ENCODE results near the gene ANKRD35. TPM values are rescaled to one million over a fixed set of nuclear protein-coding genes. Genes with fewer than 3 reads are reported as not detected.

The ANKRD35 gene
- total RNA-seq, 1 experiment from 2014 or later: 0.34 TPM

GRCh38 chr1:145855426-145855948, 30.2 kb downstream of the ANKRD35 start:
- intact Hi-C loops (cut with micrococcal nuclease; ENCODE audit: unreplicated experiment): no loop called here

GRCh38 chr1:145849356-145850160, 36.1 kb downstream of the ANKRD35 start:
- POLR2A ChIA-PET: interaction anchor here (1.6 kb wide), 1 partner anchor 10 kb away, joined by 6 read pairs; no protein-coding TSS in a partner anchor
- H3K27me3 ChIP-seq (replicated peaks; ENCODE audit: control insufficient read depth, insufficient read depth, low read length): no peaks in the 10 kb centered on the region
- intact Hi-C loops (cut with micrococcal nuclease; ENCODE audit: unreplicated experiment): no loop called here
- H3K27ac Mint-ChIP-seq (ENCODE audit: unreplicated experiment): no peak overlapping the region
- BruUV-seq (replicated peaks): no TSS peak
- DNase-seq: no peak
- H3K4me3 Mint-ChIP-seq (ENCODE audit: unreplicated experiment): no peak overlapping the region
- H3K36me3 Mint-ChIP-seq (ENCODE audit: insufficient read depth, unreplicated experiment): peaks cover 29% of the 10 kb centered on the region
- H3K36me3 ChIP-seq (ENCODE audit: control insufficient read depth, insufficient read depth, low read length): peaks cover 2% of the 10 kb centered on the region
- CTCF ChIA-PET: interaction anchor here (6.5 kb wide), 1 partner anchor 8 kb away, joined by 136 read pairs; the partner anchor contains the start of gene PIAS3
- H3K9me3 Mint-ChIP-seq (ENCODE audit: unreplicated experiment): no peaks in the 10 kb centered on the region
- H3K9me3 ChIP-seq: no peaks in the 10 kb centered on the region
- peaks cover 7% of the 10 kb centered on the region for H3K4me1 ChIP-seq
- no peak overlapping the region for H3K4me3 ChIP-seq (ENCODE audit: low read depth, low read length)
- H3K27me3 Mint-ChIP-seq (ENCODE audit: insufficient read depth, unreplicated experiment): no peaks in the 10 kb centered on the region
- TF ChIP-seq CTCF (IDR thresholded peaks at IDR 0.05; ENCODE audit: insufficient read depth in 1 of 2, low read depth in 1 of 2, low read length in 1 of 2, severe bottlenecking in 1 of 2, unreplicated experiment in 1 of 2): peak; percentile 16 to 30
- no peaks in the 10 kb centered on the region for H3K4me1 Mint-ChIP-seq (ENCODE audit: low read depth, unreplicated experiment)

More at GRCh38 chr1:145855426-145855948, 30.2 kb downstream of the ANKRD35 start:
- Histone ChIP-seq H3K9me3 (no peaks in the 10 kb centered on the region), H3K36me3 (ENCODE audit: control insufficient read depth, insufficient read depth, low read length) (peaks cover 3% of the 10 kb centered on the region), H3K27me3 (replicated peaks; ENCODE audit: control insufficient read depth, insufficient read depth, low read length) (no peaks in the 10 kb centered on the region), H3K4me3 (ENCODE audit: low read depth, low read length) (no peak overlapping the region), H3K4me1 (peaks cover 3% of the 10 kb centered on the region; the same call in 1 of the 2 replicates)
- no peak overlapping the region for H3K27ac Mint-ChIP-seq (ENCODE audit: unreplicated experiment)
- no peak for DNase-seq
- no peaks in the 10 kb centered on the region for H3K9me3 Mint-ChIP-seq (ENCODE audit: unreplicated experiment)
- BruUV-seq (replicated peaks): TSS peak; percentile 3
- peaks cover 7% of the 10 kb centered on the region for H3K4me1 Mint-ChIP-seq (ENCODE audit: low read depth, unreplicated experiment)
- CTCF ChIA-PET: no interaction called here
- H3K4me3 Mint-ChIP-seq (ENCODE audit: unreplicated experiment): no peak overlapping the region
- peaks cover 31% of the 10 kb centered on the region for H3K36me3 Mint-ChIP-seq (ENCODE audit: insufficient read depth, unreplicated experiment)
- POLR2A ChIA-PET: no interaction called here
- TF ChIP-seq CTCF (IDR thresholded peaks at IDR 0.05; ENCODE audit: insufficient read depth in 1 of 2, low read depth in 1 of 2, low read length in 1 of 2, severe bottlenecking in 1 of 2, unreplicated experiment in 1 of 2): no peak
- no peaks in the 10 kb centered on the region for H3K27me3 Mint-ChIP-seq (ENCODE audit: insufficient read depth, unreplicated experiment)

- BruUV-seq (replicated peaks): no TSS peak
- no peak overlapping the region for H3K4me3 ChIP-seq (ENCODE audit: low read depth, low read length)
- no peak for DNase-seq
- H3K4me3 Mint-ChIP-seq (ENCODE audit: unreplicated experiment): no peak overlapping the region
- no peaks in the 10 kb centered on the region for H3K9me3 ChIP-seq
- ChIA-PET CTCF (interaction anchor here (0.6 to 6.5 kb wide), 4 partner anchors 10 to 44 kb away, joined by 3 to 136 read pairs (median 4); partner anchors contain the start of gene PIAS3), POLR2A (interaction anchor here (4.0 kb wide), 1 partner anchor 11 kb away, joined by 30 read pairs; the partner anchor contains the start of gene PIAS3)
- H3K36me3 Mint-ChIP-seq (ENCODE audit: insufficient read depth, unreplicated experiment): peaks cover 20% of the 10 kb centered on the region
- intact Hi-C loops (cut with micrococcal nuclease; ENCODE audit: unreplicated experiment): no loop called here
- H3K27me3 Mint-ChIP-seq (ENCODE audit: insufficient read depth, unreplicated experiment): no peaks in the 10 kb centered on the region
- H3K9me3 Mint-ChIP-seq (ENCODE audit: unreplicated experiment): no peaks in the 10 kb centered on the region
- H3K4me1 Mint-ChIP-seq (ENCODE audit: low read depth, unreplicated experiment): no peaks in the 10 kb centered on the region
- peaks cover 7% of the 10 kb centered on the region for H3K4me1 ChIP-seq
- H3K27me3 ChIP-seq (replicated peaks; ENCODE audit: control insufficient read depth, insufficient read depth, low read length): no peaks in the 10 kb centered on the region
- TF ChIP-seq CTCF (IDR thresholded peaks at IDR 0.05; ENCODE audit: insufficient read depth in 1 of 2, low read depth in 1 of 2, low read length in 1 of 2, severe bottlenecking in 1 of 2, unreplicated experiment in 1 of 2): no peak
- peaks cover 2% of the 10 kb centered on the region for H3K36me3 ChIP-seq (ENCODE audit: control insufficient read depth, insufficient read depth, low read length)
- H3K27ac Mint-ChIP-seq (ENCODE audit: unreplicated experiment): no peak overlapping the region
Observed at GRCh38 chr1:145847827-145848226, 37.8 kb downstream of the ANKRD35 start.

All from Caco-2 (cell line).